GM19043 (cell line): Measurements from ENCODE around the gene SUCLA2.
A peak's percentile ranks its signal among the peaks of the same experiment; 100 is the strongest.
"Not testable (repeated sequence)": the region's sequence is repeated elsewhere in the genome, so short reads cannot be mapped to it uniquely, and the experiment has no call there.

Experiments
- ATAC-seq: cut with Tn5 transposase; IDR thresholded peaks from one replicate; pipeline ENCODE4 v1.9.1; 2021; ENCODE audit warnings: low read depth; ENCODE audit not compliant: unreplicated experiment

The SUCLA2 gene

DNA sequence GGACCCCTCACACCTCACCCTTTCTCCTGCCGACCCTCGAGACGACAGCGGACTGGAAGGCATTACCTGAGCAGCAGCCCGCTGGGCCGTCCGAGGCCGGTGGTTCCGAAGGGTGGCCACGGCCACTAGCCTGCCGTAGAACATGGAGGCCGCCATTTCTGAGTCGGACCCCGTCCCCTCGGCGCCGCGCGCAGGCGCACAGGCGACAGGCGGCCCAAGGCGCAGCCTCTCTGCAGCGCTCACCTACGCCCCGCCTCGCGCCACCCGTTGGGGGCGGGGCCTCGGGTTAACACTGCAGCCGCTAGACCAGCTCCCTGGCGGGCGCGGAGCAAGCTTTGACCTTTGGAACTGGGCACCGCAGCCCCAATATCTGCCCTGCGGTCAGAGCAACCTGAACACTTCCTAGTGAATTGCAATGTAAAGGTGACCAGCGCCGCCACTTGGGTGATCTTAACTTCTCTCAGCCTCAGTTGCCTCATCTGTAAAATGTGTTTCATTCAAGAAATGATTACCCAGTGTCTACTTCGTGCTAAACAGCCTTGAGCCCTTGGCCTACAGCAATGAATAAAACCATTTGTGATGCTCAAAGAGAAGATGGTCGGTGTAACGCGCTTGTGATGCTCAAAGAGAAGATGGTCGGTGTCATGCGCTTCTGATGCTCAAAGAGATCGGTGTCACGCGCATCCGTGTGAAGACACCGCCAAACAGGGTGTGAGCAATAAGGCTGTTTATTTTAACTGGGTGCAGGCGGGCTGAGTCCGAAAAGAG is at the start of gene SUCLA2:
SUCLA2 (minus strand) TSS at position 160 of the 768 bp plus-strand sequence; CDS start at position 156, 4 bp downstream.
- peak; percentile 98 for ATAC-seq

DNA sequence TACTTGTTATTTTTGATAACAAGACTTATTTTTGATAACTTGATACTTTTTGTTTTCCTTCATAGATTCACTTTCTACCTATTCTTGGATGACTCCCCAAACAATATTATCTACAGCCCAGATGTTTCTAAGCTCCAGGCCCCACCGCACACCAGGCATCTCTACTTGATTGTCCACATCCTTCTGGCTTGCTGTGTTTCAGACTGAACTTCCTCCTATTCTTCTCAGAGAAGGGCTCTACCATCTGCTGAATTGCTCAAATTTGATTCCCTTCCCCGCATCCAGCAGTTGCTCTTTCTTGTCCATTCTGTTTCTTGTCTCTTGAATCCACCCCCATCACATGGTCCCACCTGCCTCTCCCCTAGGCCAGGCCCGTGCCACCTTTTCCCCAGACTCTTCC is 49.5 kb upstream of the SUCLA2 start:
- no peak for ATAC-seq

DNA sequence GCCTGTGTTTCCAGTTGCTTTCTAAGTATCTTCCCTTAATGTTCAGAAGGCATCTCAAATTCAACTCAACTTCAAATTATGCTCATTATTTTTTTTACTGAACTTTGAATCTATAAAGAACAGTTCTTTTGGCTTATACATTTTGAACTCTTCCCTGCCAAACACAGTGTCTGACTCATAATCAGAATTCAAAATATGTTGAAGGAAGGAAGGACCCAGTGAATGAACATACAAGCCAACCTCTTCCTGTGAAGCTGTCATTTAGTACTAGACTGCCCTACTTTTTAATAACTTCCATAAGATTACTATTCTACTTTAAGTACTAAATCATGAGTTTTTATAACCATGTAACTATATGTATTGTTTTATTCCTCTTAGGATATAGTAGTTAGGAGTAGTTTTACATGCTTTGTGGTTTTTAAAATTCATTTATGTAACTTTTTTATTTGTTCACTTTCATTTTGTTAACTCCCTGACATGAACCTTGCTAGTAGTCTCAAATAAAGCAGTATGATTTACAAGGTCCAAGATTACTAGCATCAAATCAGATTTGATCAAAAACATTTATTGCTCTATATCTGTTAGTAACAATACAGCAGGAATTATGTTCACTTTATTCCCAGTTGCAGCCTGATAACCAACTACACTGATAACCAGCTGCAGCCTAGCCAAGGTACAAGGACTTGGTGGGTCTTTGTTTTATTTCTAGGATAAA is 42.9 kb upstream of the SUCLA2 start:
- ATAC-seq, result no peak

DNA sequence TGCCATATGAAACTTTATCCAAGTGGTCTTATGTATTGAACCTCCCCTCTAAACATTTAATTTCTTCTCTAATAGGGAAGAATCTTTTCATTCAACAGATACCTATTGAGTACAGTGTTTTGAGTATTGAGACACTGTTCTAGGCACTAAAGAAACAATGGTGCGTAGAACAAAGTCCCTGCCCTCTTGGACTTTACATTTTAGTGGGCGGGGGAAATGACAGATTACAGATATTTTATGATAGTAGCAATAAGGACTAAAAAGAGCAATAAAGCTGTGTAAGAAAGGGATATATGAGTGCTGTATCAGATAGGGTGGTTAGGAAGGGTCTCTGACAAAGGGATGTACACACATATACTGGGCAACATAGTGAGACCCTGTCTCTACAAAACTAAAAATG is 41.8 kb upstream of the SUCLA2 start:
- no peak for ATAC-seq

DNA sequence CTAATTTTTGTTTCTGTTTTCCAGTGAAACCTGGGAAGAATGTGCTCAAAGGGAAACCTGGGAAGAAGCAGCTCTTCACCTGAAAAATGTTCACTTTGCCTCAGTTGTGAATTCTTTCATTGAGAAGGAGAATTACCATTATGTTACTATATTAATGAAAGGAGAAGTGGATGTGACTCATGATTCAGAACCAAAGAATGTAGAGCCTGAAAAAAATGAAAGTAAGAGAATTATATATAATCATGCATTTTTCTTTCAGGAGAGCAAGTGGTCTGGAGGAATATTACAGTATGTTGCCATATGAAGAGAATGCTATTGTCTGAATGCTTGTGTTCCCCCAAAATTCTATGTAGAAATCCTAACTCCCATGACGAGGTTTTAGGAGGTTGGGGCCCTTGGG is 39.8 kb upstream of the SUCLA2 start:
- no peak for ATAC-seq

DNA sequence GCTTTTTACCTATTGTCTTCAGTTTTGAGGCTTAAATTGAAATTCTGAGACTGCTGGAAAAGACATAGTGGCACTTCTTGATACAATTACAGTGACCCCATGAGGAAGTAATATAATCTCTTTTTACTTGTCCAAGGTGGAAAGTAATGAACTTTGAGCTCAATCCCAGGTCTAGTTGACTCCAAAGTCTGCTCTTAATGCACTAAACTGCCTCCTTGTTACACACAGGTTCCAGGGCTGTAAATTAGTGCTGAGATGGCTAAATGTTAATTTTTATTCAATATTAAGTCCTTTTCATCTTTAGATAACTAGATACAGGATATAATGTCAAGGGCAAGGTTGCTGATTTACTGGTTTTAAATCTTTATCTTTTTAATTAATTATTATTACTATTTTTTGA is 39.0 kb upstream of the SUCLA2 start:
- no peak for ATAC-seq

DNA sequence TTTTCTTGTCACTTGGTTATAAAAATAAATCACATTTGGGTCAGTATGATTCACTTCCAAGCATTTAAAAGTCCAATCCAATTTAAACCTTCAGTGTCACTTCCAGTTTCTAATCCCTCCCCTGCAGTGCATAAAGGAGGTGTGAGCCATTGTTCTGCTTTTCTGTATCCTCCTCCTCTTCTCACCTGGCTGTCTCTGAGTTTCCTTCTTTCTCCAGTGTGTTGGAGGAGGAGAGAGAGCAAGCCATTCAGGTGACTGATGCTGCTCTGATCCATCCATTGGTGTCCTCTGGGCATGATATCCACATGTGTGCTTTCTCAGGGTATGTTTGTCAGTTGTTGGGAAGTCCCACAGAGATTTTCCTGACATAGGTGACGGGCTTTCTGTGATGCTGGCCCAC is 37.7 kb upstream of the SUCLA2 start:
- ATAC-seq, result no peak

DNA sequence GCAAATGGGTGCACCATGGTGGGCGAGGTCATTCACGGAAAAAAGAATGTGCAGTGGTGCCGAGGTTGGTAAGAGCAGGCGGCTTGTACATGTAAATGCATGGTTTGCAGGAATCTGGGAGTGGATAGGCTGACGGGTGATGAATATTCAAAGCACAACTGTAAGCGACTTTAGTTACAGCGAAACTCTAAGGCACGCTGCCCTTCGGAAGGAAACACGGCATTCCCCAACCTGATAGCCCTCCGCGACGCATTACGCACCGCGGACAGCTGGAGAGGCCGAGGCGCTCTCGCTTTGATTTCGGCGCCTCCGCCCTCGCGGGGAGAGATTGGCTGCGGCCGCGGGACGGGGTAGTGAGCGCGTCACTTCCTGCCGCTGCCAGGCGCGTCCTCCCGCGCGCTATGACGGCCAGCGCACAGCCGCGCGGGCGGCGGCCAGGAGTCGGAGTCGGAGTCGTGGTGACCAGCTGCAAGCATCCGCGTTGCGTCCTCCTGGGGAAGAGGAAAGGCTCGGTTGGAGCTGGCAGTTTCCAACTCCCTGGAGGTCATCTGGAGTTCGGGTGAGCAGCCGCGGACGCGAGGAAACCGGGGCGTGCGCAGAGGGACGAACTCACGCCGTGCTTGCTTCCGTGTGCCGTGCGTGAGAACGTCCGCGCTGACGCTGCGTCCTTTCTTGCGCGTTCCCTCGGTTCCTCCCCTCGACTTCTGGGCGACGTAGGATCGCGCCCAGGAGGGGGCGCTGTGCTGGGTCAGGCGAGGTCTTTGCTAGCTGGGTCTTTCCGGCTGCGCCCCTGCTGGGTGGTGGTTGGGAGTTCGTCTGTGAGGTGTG is 36.5 kb upstream of the SUCLA2 start, which contains the start of gene NUDT15:
NUDT15 (plus strand) TSS at position 381 of the 828 bp plus-strand sequence; CDS start at position 402, 21 bp downstream.
- ATAC-seq, result peak; percentile 93

DNA sequence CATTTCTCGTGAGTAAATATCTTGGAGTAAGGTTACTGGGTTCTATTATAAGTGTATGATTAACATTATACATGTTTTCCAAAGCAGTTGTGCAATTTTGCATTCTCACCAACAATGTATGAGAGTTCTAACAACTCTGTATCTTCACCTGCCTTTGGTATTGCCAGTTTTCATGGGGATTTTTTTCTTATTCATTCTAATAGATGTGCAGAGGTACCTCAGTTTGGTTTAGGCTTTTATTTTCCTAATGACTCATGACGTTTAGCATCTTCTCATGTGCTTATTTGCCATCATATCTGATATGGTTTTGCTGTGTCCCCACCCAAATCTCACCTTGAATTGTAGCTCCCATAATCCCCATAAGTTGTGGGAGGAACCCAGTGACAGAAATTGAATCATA is 28.8 kb upstream of the SUCLA2 start:
- no peak for ATAC-seq

DNA sequence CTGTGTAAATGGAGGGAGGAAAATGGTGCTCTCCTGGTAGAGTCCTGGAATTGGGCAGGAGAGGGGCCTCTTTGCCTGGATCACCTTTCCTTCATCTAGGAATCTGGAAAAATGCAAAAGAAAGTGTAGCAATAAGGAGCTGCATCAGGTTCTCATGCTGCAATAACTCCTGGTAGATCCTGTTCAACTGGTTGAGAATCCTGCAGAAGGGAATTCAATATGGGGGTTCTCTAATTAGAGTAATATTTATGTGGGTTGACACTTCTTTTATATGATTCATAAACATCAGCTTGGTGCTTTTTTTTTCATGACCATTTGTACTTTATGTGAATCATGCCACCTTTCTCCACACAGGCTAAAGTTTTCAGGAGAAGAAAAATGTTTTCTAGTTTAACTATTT is 27.0 kb upstream of the SUCLA2 start:
- no peak for ATAC-seq

DNA sequence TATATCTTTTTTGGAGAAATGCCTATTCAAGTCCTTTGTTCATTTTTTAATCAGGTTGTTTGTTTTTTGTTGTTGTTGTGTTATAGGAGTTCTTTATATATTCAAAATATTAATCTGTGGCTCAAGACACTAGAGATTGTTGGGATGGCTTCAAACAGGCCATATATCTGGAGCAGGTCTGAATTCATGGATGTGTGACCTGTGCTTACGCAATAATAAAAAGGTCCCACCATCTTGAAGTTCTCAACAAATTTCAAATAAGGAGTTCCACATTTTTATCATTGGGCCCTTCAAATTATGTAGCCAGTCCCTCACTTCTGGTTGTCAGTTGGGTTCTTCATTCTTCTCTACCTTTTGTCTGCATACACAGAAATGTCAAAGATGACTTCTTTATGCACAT is 18.7 kb upstream of the SUCLA2 start:
- ATAC-seq, result no peak

DNA sequence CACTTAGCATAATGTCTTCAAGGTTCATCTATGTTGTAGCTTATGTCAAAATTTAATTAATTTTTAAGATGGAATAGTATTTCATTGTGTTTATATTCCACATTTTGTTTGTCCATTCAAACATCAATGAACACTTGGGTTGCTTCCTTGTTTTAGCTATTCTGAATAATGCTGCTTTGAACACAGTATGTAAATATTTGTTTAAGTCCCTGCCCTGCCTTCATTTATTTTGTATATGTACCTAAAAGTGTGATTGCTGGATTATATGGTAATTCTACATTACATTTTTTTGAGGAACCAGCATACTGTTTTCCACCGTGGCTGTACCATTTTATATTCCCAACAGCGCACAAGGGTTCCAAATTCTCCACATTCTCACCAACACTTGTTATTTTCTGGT is 17.6 kb upstream of the SUCLA2 start:
- ATAC-seq, result no peak

DNA sequence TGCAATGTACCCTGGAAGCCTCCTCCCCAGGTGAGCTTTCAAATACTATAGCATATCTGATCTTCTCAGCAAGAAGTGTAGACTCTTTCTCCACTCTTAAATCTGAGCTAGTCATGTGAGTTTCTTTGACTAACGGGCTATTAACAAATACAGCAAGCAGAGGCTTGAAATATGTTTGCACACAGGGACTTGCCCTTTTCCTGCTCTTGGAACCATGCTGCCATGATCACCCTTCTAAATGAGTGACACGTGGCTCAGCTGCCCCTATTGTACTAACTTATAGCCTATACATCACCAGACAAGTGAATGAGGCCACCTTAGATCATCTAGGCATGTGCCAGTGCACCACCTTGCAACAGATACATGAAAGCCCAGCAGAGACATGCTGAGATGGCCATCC is 13.3 kb upstream of the SUCLA2 start:
- no peak for ATAC-seq

DNA sequence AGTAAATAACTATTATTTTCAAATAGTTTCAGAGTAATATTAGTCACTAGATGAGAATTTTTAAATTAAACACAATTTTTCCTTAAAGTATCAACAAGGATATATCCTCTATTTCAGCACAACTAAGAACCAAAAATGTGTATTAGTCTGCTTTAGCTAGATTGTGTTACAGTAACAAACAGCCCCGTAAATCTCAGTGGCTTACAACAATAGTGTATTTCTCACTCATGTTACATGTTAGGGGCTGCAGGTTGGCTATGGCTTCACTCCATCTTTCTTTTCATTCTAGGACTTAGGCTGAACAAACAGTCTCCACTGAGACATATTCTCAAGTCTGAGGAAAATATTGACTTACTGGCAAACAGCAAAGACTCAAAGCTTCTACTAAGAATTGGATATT is 11.6 kb upstream of the SUCLA2 start:
- no peak for ATAC-seq

DNA sequence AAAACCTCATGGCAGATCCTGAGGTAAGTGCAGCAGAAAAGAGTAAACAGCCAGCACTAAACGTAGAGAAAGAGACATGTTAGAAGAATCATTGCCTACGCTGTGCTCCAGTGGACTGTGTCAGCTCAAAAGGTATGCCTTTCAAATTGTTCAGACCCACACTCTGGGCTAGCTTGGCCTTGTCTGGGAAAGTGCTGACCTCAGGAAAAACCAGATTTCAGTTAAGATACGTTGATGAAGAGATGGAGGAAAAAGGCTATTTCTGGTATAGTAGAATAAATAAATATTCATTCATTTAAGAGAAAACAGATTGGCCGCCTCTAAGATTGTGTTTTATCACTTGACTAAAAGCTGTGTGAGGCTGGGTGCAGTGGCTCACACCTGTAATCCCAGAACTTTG is 9.6 kb upstream of the SUCLA2 start:
- ATAC-seq, result no peak

DNA sequence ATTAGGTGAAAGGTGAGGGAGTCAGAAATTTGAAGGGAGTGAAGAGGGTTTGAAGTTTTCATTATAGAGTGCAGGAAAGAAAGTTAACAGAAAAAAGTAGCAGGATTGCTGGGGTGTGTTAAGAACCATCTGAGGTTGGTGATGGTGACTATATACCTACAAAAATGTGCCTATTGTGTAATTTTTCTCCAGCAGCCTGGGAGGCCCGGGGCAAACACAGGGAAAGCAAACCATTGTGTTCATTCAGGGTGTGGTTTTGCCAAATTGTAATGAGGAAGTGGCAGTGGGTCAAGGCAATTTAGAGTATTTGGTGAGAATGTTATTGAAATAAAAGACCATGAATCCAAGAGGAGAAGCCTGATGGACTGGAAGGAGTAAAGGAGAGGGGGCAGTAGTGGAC is 8.2 kb upstream of the SUCLA2 start:
- no peak for ATAC-seq

DNA sequence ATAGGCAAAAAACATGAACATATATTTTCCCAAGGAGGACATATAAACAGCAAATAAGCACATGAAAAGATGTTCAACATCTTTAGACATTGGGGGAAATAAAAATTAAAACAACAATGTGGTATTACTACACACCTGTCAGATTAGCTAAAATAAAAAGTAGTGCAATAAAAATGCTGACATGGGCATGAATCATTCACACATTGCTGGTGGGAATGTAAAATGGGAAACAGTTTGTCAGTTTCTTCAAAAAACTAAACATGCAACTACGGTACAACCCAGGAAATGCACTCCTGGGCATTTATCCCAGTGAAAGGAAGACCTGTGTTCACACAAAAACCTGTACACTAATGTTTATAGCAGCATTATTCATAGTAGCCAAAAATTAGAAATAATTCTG is 5.3 kb upstream of the SUCLA2 start:
- no peak for ATAC-seq

DNA sequence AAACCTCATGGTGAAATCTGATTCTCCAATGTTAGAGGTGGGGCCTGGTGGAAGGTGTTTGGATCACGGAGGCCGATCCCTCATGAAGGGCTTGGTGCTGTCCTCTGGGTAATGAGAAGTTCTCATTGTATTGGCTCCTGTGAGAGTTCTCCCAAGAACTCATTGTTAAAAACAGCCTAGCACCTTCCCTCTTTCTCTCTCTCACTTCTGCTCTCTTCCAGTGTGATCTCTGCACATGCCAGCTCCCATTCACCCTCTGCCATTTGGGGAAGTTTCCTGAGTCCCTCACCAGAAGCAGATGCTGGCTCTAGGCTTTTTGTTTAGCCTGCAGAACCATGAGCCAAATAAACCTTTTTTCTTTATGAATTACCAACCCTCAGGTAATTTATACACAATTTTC is 3.1 kb upstream of the SUCLA2 start:
- ATAC-seq, result no peak

DNA sequence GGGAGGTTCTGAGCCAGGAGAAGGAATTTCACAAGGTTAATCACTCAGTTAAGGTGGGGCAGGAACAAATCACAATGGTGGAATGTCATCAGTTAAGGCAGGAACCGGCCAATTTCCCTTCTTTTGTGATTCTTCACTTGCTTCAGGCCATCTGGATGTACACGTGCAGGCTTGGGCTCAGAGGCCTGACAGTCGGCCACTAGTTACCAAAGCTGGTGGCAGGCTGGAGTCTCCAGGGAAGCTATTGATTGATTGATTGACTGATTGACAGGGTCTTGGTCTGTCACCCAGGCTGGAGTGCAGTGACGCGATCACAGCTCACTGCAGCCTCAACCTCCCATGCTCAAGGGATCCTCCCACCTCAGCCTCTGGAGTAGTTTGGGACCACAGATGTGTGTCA is 926 bp upstream of the SUCLA2 start:
- ATAC-seq, result not testable (repeated sequence)

DNA sequence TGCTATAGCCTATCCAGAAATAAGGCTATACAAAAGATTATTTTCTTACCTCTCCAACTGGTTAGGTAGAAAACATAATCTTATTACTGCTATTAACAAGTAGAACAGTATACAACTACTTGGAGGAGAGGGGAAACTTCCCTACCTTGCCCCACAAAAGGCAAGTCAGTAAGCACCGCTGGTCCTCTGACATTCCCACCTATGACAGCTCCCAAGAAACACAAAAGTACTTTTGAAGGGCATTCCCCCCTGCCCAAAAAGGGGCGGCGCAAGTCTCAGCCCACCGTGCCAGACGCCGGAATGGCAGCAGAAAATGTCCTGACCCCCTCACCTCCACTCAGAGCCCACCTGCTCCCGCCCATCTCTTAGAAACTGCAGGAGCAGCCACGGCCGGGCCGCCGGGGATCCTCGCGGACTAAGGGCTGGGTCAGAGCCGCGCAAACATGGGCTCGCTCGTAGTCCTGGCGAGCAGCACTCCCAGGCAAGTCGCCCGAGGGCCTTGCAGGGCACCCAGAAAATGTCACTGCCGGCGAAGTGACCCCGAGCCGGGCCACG is 437 bp downstream of the SUCLA2 start:
- ATAC-seq, result peak; percentile 34

DNA sequence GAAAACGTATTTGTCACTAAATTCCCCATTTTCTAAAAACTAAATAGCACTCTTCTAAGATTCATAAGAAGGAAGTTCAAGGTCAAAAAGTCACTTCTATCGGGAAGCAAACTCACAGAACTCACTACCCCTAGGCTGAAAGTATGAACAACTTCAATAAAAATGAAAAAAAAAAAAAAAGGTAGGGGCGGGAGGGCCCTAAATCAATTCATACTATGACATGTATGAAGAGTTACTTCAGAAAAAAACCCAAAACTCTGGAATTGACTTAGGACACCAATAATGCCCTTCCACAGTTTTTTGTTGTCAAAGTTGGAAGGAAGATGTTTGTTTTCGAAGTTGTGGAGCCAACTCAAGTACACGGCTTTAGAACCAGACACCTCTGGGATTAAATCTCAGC is 1.1 kb downstream of the SUCLA2 start:
- no peak for ATAC-seq
